Measurements from ENCODE around the gene TMEM229B. TPM values are rescaled to one million over a fixed set of nuclear protein-coding genes. Genes with fewer than 3 reads are reported as not detected.

TMEM229B gene
- total RNA-seq, 1 donor from 2014 or later, result 0.26 TPM

- Histone ChIP-seq H3K4me3 (ENCODE audit: low read depth, low read length) (no peak overlapping the region), H3K36me3 (ENCODE audit: control insufficient read depth, insufficient read depth, low read length) (no peaks in the 10 kb centered on the region), H3K27me3 (ENCODE audit: control insufficient read depth, insufficient read depth, low read length) (no peaks in the 10 kb centered on the region)
- FAIRE-seq (no peak), DNase-seq (ENCODE audit: low read depth) (no peak)
- TF ChIP-seq CTCF (IDR thresholded peaks at IDR 0.05; ENCODE audit: insufficient read depth, low read length, severe bottlenecking), result no peak
Measured at GRCh38 chr14:67526181-67526580, 37.7 kb upstream of the TMEM229B start.

GRCh38 chr14:67525389-67525788 lies 36.9 kb upstream of the TMEM229B start:
- no peaks in the 10 kb centered on the region for H3K27me3 ChIP-seq (ENCODE audit: control insufficient read depth, insufficient read depth, low read length)
- no peak overlapping the region for H3K4me3 ChIP-seq (ENCODE audit: low read depth, low read length)
- no peak for DNase-seq (ENCODE audit: low read depth)
- no peak for TF ChIP-seq CTCF (IDR thresholded peaks at IDR 0.05; ENCODE audit: insufficient read depth, low read length, severe bottlenecking)
- FAIRE-seq, result no peak
- no peaks in the 10 kb centered on the region for H3K36me3 ChIP-seq (ENCODE audit: control insufficient read depth, insufficient read depth, low read length)

- Histone ChIP-seq H3K4me3 (ENCODE audit: low read depth, low read length) (no peak overlapping the region), H3K27me3 (ENCODE audit: control insufficient read depth, insufficient read depth, low read length) (no peaks in the 10 kb centered on the region), H3K36me3 (ENCODE audit: control insufficient read depth, insufficient read depth, low read length) (no peaks in the 10 kb centered on the region)
- DNase-seq (ENCODE audit: low read depth) (no peak), FAIRE-seq (no peak)
- TF ChIP-seq CTCF (IDR thresholded peaks at IDR 0.05; ENCODE audit: insufficient read depth, low read length, severe bottlenecking), result no peak
Measured at GRCh38 chr14:67524634-67524963, 36.1 kb upstream of the TMEM229B start.

- FAIRE-seq, result no peak
- H3K27me3 ChIP-seq (ENCODE audit: control insufficient read depth, insufficient read depth, low read length), result no peaks in the 10 kb centered on the region
- no peak overlapping the region for H3K4me3 ChIP-seq (ENCODE audit: low read depth, low read length)
- no peak for TF ChIP-seq CTCF (IDR thresholded peaks at IDR 0.05; ENCODE audit: insufficient read depth, low read length, severe bottlenecking)
- DNase-seq (ENCODE audit: low read depth), result no peak
- H3K36me3 ChIP-seq (ENCODE audit: control insufficient read depth, insufficient read depth, low read length), result no peaks in the 10 kb centered on the region
Measured at GRCh38 chr14:67523764-67524633, 35.5 kb upstream of the TMEM229B start.

GRCh38 chr14:67522270-67522669 lies 33.7 kb upstream of the TMEM229B start:
- no peak for FAIRE-seq
- H3K4me3 ChIP-seq (ENCODE audit: low read depth, low read length), result no peak overlapping the region
- TF ChIP-seq CTCF (IDR thresholded peaks at IDR 0.05; ENCODE audit: insufficient read depth, low read length, severe bottlenecking), result no peak
- H3K36me3 ChIP-seq (ENCODE audit: control insufficient read depth, insufficient read depth, low read length), result no peaks in the 10 kb centered on the region
- DNase-seq (ENCODE audit: low read depth), result no peak
- H3K27me3 ChIP-seq (ENCODE audit: control insufficient read depth, insufficient read depth, low read length), result no peaks in the 10 kb centered on the region

GRCh38 chr14:67520482-67520881 lies 32.0 kb upstream of the TMEM229B start:
- DNase-seq (ENCODE audit: low read depth) (no peak), FAIRE-seq (no peak)
- no peak for TF ChIP-seq CTCF (IDR thresholded peaks at IDR 0.05; ENCODE audit: insufficient read depth, low read length, severe bottlenecking)
- Histone ChIP-seq H3K4me3 (ENCODE audit: low read depth, low read length) (no peak overlapping the region), H3K36me3 (ENCODE audit: control insufficient read depth, insufficient read depth, low read length) (no peaks in the 10 kb centered on the region), H3K27me3 (ENCODE audit: control insufficient read depth, insufficient read depth, low read length) (no peaks in the 10 kb centered on the region)
